Trophoblast cell (in vitro differentiated cells and primary cell): Measurements from ENCODE around the gene TRAF6.

Source experiments
- DNase-seq, 2 donors: peaks; one replicate each; pipeline ENCODE4 v3.0.0-alpha.2; 2016
- H2AFZ ChIP-seq: 2 replicates; pipeline ENCODE4 v1.6.1; 2013; ENCODE audit warnings: low read length, moderate library complexity, mild to moderate bottlenecking; ENCODE audit not compliant: insufficient read depth, poor library complexity
- H2AK5ac ChIP-seq: 2 replicates; pipeline ENCODE4 v1.6.1; 2013; ENCODE audit warnings: mild to moderate bottlenecking, low read length
- H2BK120ac ChIP-seq: 2 replicates; pipeline ENCODE4 v1.6.1; 2013; ENCODE audit warnings: low read length, mild to moderate bottlenecking, moderate library complexity; ENCODE audit not compliant: insufficient read depth, poor library complexity
- H2BK12ac ChIP-seq: 2 replicates; pipeline ENCODE4 v1.6.1; 2013; ENCODE audit warnings: mild to moderate bottlenecking, low read length, moderate library complexity
- H2BK5ac ChIP-seq: 2 replicates; pipeline ENCODE4 v1.6.1; 2013; ENCODE audit warnings: low read length, low read depth, moderate library complexity, mild to moderate bottlenecking; ENCODE audit not compliant: poor library complexity
- H3K14ac ChIP-seq: 2 replicates; pipeline ENCODE4 v1.6.1; 2013; ENCODE audit warnings: mild to moderate bottlenecking, low read length
- H3K18ac ChIP-seq: 2 replicates; pipeline ENCODE4 v1.6.1; 2013; ENCODE audit warnings: mild to moderate bottlenecking, low read length
- H3K23ac ChIP-seq: 2 replicates; pipeline ENCODE4 v1.6.1; 2013; ENCODE audit warnings: low read length
- H3K27ac ChIP-seq: 2 replicates; pipeline ENCODE4 v1.5.1; 2013; ENCODE audit warnings: low read depth, mild to moderate bottlenecking, inconsistent platforms, low read length, moderate library complexity
- H3K27me3 ChIP-seq: 2 replicates; pipeline ENCODE4 v1.6.1; 2013; ENCODE audit warnings: inconsistent platforms, mild to moderate bottlenecking, low read length, moderate library complexity; ENCODE audit not compliant: insufficient read depth
- H3K36me3 ChIP-seq, 2 experiments: 1 replicate in 1 of 2; 2 replicates in 1 of 2; pipeline ENCODE4 v1.6.1; 2013; ENCODE audit warnings: low read length in 2 of 2, mild to moderate bottlenecking in 2 of 2, moderate library complexity in 1 of 2; ENCODE audit not compliant: insufficient read depth in 2 of 2, control insufficient read depth in 1 of 2
- H3K4ac ChIP-seq: 2 replicates; pipeline ENCODE4 v1.6.1; 2013; ENCODE audit warnings: low read depth, mild to moderate bottlenecking, low read length, moderate library complexity
- H3K4me1 ChIP-seq, 2 experiments: 1 replicate in 1 of 2; 2 replicates in 1 of 2; pipeline ENCODE4 v1.6.1; 2013; ENCODE audit warnings: low read length in 2 of 2, mild to moderate bottlenecking in 2 of 2, moderate library complexity in 1 of 2; ENCODE audit not compliant: insufficient read depth in 2 of 2, control insufficient read depth in 1 of 2
- H3K4me2 ChIP-seq: 2 replicates; pipeline ENCODE4 v1.6.1; 2013; ENCODE audit warnings: inconsistent platforms, mild to moderate bottlenecking, low read length, moderate library complexity
- H3K4me3 ChIP-seq: 2 replicates; pipeline ENCODE4 v1.5.1; 2013; ENCODE audit warnings: mild to moderate bottlenecking, low read depth, low read length, inconsistent platforms
- H3K79me1 ChIP-seq: one replicate; pipeline ENCODE4 v1.6.1; 2013; ENCODE audit warnings: low read length
- H3K79me2 ChIP-seq: 2 replicates; pipeline ENCODE4 v1.6.1; 2013; ENCODE audit warnings: low read length, mild to moderate bottlenecking; ENCODE audit not compliant: control insufficient read depth, insufficient read depth, poor library complexity
- H3K9ac ChIP-seq: 2 replicates; pipeline ENCODE4 v1.6.1; 2013; ENCODE audit warnings: mild to moderate bottlenecking, low read length
- H3K9me3 ChIP-seq: 2 replicates; pipeline ENCODE4 v1.6.1; 2013; ENCODE audit warnings: low read depth, mild to moderate bottlenecking, control low read depth, inconsistent platforms, low read length; ENCODE audit not compliant: insufficient read depth
- H4K12ac ChIP-seq: 2 replicates; pipeline ENCODE4 v1.6.1; 2013; ENCODE audit warnings: low read depth, mild to moderate bottlenecking, low read length, moderate library complexity
- H4K8ac ChIP-seq: 2 replicates; pipeline ENCODE4 v1.6.1; 2013; ENCODE audit warnings: low read depth, mild to moderate bottlenecking, low read length, moderate library complexity
- H4K91ac ChIP-seq: one replicate; pipeline ENCODE4 v1.6.1; 2013; ENCODE audit warnings: low read depth, mild to moderate bottlenecking, low read length, moderate library complexity
- WGBS: extraction: QIAGEN DNeasy Blood & Tissue Kit; methylation state at CpG from one replicate; pipeline ENCODE4 v1.1.7; 2013; ENCODE audit warnings: missing lambda C conversion rate; ENCODE audit not compliant: insufficient read length, insufficient coverage; ENCODE audit errors: extremely low coverage; 5-methylcytosine and 5-hydroxymethylcytosine counted together

The TRAF6 gene

DNA sequence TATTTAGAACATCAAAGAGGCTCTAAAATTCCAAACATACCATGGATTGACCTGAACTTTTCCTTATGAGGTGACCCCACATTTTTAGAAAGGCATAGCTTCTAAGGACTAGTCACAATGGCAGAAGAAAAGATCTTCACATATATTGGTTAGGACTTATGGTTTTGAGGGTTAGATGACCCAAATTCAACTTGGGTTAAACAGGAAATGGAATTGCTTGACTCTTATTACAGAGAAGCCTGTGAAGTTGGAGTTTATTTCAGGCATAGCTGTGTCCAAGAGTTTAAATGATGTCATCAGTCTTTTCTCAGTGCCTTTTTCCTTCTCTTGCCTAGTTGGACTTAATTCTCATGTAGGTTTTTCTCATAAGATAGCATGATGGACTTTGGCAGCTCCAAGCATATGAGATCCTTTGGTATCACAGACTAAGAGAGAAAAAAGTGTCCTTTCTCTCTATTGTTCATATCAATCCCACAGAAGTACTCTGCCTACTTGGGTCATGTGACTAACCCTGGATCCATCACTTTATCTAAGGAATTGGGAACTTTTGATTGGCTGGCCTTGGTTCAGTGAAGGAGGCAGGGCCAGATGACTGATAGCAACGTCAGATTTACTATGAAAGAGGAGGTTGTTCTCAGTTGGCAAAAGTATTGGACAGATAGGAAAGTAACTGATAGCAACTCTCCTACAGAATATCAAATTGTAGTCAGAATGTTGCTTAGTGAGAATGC, 40.5 kb upstream of the TRAF6 start:
- H3K4ac ChIP-seq: no peak overlapping the region
- no peaks in the 10 kb centered on the region for H3K79me2 ChIP-seq
- H2AK5ac ChIP-seq: no peak overlapping the region
- no peak overlapping the region for H4K8ac ChIP-seq
- no peak for DNase-seq
- no peak overlapping the region for H3K4me3 ChIP-seq
- no peak overlapping the region for H3K4me2 ChIP-seq
- no peak overlapping the region for H3K23ac ChIP-seq
- H3K27ac ChIP-seq: peak overlapping the region; percentile 10
- H3K36me3 ChIP-seq: no peaks in the 10 kb centered on the region
- H3K4me1 ChIP-seq: no peaks in the 10 kb centered on the region
- no peak overlapping the region for H3K14ac ChIP-seq
- H3K9me3 ChIP-seq: no peaks in the 10 kb centered on the region
- H2AFZ ChIP-seq: no peak overlapping the region
- no peak overlapping the region for H2BK120ac ChIP-seq
- no peak overlapping the region for H3K9ac ChIP-seq
- H3K79me1 ChIP-seq: no peaks in the 10 kb centered on the region
- no peak overlapping the region for H3K18ac ChIP-seq
- H2BK12ac ChIP-seq: no peak overlapping the region
- H4K12ac ChIP-seq: no peak overlapping the region
- H2BK5ac ChIP-seq: no peak overlapping the region
- H3K27me3 ChIP-seq: no peaks in the 10 kb centered on the region
- no peak overlapping the region for H4K91ac ChIP-seq
- WGBS: no CpG with 5 or more reads among the region's 1 CpG

DNA sequence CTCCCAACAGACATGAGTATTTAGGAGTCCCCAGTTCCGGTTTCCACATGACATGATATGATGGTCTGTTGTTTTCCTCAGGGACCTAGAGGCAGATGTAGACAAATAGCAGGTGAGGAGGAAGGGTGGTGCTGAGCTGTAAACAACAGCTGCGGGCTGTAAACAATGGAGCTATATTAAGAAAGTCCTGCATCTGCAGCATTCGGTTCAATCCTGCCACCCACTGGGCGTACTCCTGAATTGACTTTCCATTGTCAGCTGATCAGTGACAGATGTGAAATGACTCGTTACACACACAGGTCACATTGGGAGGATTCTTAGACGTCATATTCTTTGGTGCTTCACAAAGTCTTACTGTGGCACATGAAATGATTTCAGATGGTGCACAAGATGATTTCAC, 30.9 kb upstream of the TRAF6 start:
- Histone ChIP-seq H4K91ac (no peak overlapping the region), H4K12ac (no peak overlapping the region), H2AFZ (no peak overlapping the region), H2AK5ac (no peak overlapping the region), H3K14ac (no peak overlapping the region), H3K9me3 (no peaks in the 10 kb centered on the region), H3K79me1 (no peaks in the 10 kb centered on the region), H2BK5ac (no peak overlapping the region), H4K8ac (no peak overlapping the region), H3K27ac (no peak overlapping the region), H3K18ac (no peak overlapping the region), H3K27me3 (no peaks in the 10 kb centered on the region), H3K9ac (no peak overlapping the region), H3K4ac (no peak overlapping the region), H3K79me2 (no peaks in the 10 kb centered on the region), H3K23ac (no peak overlapping the region), H2BK120ac (no peak overlapping the region), H3K4me1 (no peaks in the 10 kb centered on the region), H3K4me2 (no peak overlapping the region), H2BK12ac (no peak overlapping the region), H3K36me3 (no peaks in the 10 kb centered on the region), H3K4me3 (no peak overlapping the region)
- DNase-seq: peak; percentile 63 to 77
- WGBS: no CpG with 5 or more reads among the region's 6 CpGs

DNA sequence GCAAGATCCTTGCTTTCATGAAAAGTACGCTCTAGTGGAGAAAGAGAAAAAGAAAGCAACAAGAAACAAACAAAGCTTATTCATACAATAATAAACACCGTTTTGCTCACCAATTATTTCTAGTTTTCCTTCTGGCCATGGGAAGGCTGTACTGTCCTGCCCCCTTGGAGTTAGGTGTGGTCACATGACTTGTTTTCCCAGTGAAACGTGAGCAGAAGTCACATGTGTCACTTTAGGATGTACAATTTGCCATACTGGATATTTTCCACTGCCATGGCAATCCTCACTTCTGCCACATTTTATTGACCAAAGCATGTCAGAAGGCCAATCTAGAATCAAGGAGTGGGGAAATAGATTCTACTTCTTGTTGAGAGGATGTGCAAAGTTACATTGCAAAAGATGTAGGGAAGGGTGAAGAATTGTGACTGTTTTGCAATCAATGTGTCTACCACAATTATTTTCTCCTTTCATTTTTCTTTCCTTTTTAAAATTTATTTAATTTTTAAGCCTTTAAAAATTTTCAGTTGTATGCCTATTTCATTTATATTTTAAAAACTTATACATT, 24.3 kb upstream of the TRAF6 start:
- Histone ChIP-seq H2AK5ac (no peak overlapping the region), H2AFZ (no peak overlapping the region), H3K27me3 (no peaks in the 10 kb centered on the region), H3K4me2 (no peak overlapping the region), H4K12ac (no peak overlapping the region), H4K91ac (no peak overlapping the region), H3K36me3 (no peaks in the 10 kb centered on the region), H3K4me3 (no peak overlapping the region), H3K9me3 (no peaks in the 10 kb centered on the region), H3K79me1 (no peaks in the 10 kb centered on the region), H3K4ac (no peak overlapping the region), H3K79me2 (no peaks in the 10 kb centered on the region), H2BK120ac (no peak overlapping the region), H2BK12ac (no peak overlapping the region), H3K27ac (no peak overlapping the region), H3K9ac (no peak overlapping the region), H3K23ac (no peak overlapping the region), H3K14ac (no peak overlapping the region), H3K4me1 (no peaks in the 10 kb centered on the region), H3K18ac (no peak overlapping the region), H4K8ac (no peak overlapping the region), H2BK5ac (no peak overlapping the region)
- no peak for DNase-seq
- no CpG with 5 or more reads among the region's 3 CpGs for WGBS

DNA sequence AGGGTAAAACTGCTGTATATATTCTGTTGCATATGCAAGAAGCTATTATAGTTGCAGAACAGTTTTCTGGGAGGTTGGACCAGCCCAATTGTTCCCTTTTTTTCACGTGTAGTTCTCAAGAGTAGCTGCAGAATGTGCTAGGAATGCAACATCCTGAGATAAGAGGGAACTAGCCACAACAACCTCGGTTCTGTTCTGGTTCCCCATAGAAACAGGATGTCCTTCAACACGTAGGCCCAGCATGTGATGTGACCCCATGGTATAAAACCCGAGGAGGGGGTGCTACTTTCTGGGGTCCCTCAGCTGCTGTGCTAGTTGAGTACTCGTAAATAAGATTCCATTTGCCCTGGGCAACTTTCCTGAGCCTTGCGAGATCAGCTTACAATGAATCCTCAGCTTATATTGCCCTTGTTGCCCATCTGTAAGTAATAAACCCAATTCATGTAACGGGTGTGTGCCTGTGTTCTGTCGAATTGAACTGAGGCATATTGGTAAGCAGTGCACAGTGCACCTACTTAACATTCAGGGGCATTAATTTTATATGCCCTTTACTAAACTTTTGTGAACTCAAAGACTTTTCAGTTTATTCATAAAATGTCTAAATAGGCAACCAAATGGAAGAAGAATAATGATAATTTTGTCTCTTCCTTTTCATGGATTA, 23.0 kb upstream of the TRAF6 start:
- H2AK5ac ChIP-seq: no peak overlapping the region
- H4K91ac ChIP-seq: no peak overlapping the region
- H3K9me3 ChIP-seq: no peaks in the 10 kb centered on the region
- no peaks in the 10 kb centered on the region for H3K36me3 ChIP-seq
- no peaks in the 10 kb centered on the region for H3K27me3 ChIP-seq
- H3K4me3 ChIP-seq: no peak overlapping the region
- no peak overlapping the region for H3K18ac ChIP-seq
- no peak overlapping the region for H3K9ac ChIP-seq
- no peak overlapping the region for H4K12ac ChIP-seq
- H2AFZ ChIP-seq: no peak overlapping the region
- H3K23ac ChIP-seq: no peak overlapping the region
- H2BK120ac ChIP-seq: no peak overlapping the region
- H2BK5ac ChIP-seq: no peak overlapping the region
- no peaks in the 10 kb centered on the region for H3K4me1 ChIP-seq
- no peak overlapping the region for H3K4ac ChIP-seq
- H4K8ac ChIP-seq: no peak overlapping the region
- no peak overlapping the region for H3K14ac ChIP-seq
- no peaks in the 10 kb centered on the region for H3K79me1 ChIP-seq
- H3K27ac ChIP-seq: no peak overlapping the region
- no CpG with 5 or more reads among the region's 8 CpGs for WGBS
- peak in 1 of 2 donors; percentile 12 for DNase-seq
- H2BK12ac ChIP-seq: no peak overlapping the region
- no peak overlapping the region for H3K4me2 ChIP-seq
- H3K79me2 ChIP-seq: no peaks in the 10 kb centered on the region
